ENCODE data around the gene RPS6KB2. TPM values are rescaled to one million over a fixed set of nuclear protein-coding genes. Genes with fewer than 3 reads are reported as not detected.

RPS6KB2 gene
- total and polyA plus RNA-seq, 4 donors, result 26.3 to 69.5 (median 56.2) TPM

DNA sequence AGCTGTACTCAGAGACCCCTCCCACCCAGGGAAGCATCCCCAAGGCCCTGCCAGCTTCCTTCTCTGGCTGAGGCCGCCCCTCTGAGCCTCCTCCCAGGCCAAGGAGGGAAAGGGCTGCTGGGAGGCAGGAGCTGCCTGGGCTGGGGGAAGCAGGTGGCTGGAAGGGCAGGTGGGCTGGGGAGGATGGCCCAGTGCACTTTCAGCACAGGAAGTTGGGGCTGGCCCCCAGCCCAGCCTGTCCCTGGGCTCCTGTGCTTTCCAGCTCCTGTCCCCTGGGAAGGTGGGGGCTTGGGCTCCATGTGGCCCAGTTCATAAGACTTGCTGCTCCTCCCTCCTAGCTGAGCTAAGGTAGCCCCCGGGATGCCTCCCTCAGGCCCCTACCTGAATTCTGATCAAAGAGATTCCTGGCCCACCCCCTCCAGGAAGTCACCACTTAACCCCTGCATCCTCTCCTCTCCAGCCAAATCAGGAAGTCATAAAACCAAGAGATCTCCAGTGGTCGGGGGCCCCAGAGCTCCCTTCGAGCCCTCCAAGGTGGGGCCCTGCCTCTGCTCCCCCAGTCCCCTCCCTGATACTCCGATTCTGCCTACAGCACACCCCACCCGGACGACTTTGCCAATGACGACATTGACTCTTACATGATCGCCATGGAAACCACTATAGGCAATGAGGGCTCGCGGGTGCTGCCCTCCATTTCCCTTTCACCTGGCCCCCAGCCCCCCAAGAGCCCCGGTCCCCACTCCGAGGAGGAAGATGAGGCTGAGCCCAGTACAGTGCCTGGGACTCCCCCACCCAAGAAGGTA is 31.5 kb upstream of the RPS6KB2 start:
- ATAC-seq (ENCODE audit: insufficient read depth, low FRiP score) (no peak), DNase-seq (no peak)
- Histone ChIP-seq H3K27ac (ENCODE audit: low read depth in 1 of 2, low read length in 1 of 2) (no peak overlapping the region), H3K4me1 (ENCODE audit: control insufficient read depth in 5 of 5, insufficient read depth in 5 of 5, low read length in 5 of 5) (peaks cover 5 to 28% (median 10%) of the 10 kb centered on the region in 5 donors), H3K27me3 (ENCODE audit: control insufficient read depth in 3 of 3, insufficient read depth in 3 of 3, low read length in 2 of 3) (no peaks in the 10 kb centered on the region), H3K36me3 (ENCODE audit: control insufficient read depth in 4 of 4, insufficient read depth in 4 of 4, low read length in 4 of 4) (peaks cover 6 to 40% (median 25%) of the 10 kb centered on the region in 4 donors), H3K9me3 (ENCODE audit: control insufficient read depth in 4 of 4, insufficient read depth in 3 of 4, low read length in 3 of 4) (no peaks in the 10 kb centered on the region), H3K9ac (ENCODE audit: insufficient read depth in 1 of 2, low read length in 2 of 2) (no peak overlapping the region), H3K4me3 (no peak overlapping the region)
- TF ChIP-seq, protein P1, sequence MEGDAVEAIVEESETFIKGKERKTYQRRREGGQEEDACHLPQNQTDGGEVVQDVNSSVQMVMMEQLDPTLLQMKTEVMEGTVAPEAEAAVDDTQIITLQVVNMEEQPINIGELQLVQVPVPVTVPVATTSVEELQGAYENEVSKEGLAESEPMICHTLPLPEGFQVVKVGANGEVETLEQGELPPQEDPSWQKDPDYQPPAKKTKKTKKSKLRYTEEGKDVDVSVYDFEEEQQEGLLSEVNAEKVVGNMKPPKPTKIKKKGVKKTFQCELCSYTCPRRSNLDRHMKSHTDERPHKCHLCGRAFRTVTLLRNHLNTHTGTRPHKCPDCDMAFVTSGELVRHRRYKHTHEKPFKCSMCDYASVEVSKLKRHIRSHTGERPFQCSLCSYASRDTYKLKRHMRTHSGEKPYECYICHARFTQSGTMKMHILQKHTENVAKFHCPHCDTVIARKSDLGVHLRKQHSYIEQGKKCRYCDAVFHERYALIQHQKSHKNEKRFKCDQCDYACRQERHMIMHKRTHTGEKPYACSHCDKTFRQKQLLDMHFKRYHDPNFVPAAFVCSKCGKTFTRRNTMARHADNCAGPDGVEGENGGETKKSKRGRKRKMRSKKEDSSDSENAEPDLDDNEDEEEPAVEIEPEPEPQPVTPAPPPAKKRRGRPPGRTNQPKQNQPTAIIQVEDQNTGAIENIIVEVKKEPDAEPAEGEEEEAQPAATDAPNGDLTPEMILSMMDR (IDR thresholded peaks at IDR 0.05; ENCODE audit: control extremely low read depth, extremely low read depth), result no peak
- WGBS, 2 donors, result 16 to 36% methylated on average over 13 of the region's 13 CpGs

DNA sequence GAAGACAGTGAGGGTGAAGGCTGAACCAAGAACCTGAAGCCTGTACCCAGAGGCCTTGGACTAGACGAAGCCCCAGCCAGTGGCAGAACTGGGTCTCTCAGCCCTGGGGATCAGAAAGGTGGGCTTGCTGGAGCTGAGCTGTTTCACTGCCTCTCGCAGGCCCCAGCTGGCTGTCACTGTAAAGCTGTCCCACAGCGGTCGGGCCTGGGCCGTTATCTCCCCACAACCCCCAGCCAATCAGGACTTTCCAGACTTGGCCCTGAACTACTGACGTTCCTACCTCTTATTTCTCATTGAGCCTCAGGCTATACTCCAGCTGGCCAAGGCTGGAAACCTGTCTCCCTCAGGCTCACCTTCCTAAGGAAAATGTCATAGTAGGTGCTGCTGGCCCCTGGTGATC is 30.8 kb upstream of the RPS6KB2 start:
- 83 to 87% methylated on average over 6 of the region's 6 CpGs for WGBS, 2 donors
- Histone ChIP-seq H3K9me3 (ENCODE audit: control insufficient read depth in 4 of 4, insufficient read depth in 3 of 4, low read length in 3 of 4) (no peaks in the 10 kb centered on the region), H3K27ac (ENCODE audit: low read depth in 1 of 2, low read length in 1 of 2) (no peak overlapping the region), H3K4me3 (no peak overlapping the region), H3K9ac (ENCODE audit: insufficient read depth in 1 of 2, low read length in 2 of 2) (no peak overlapping the region), H3K36me3 (ENCODE audit: control insufficient read depth in 4 of 4, insufficient read depth in 4 of 4, low read length in 4 of 4) (peaks cover 6 to 40% (median 25%) of the 10 kb centered on the region in 4 donors), H3K27me3 (ENCODE audit: control insufficient read depth in 3 of 3, insufficient read depth in 3 of 3, low read length in 2 of 3) (no peaks in the 10 kb centered on the region), H3K4me1 (ENCODE audit: control insufficient read depth in 5 of 5, insufficient read depth in 5 of 5, low read length in 5 of 5) (peaks cover 3 to 29% (median 11%) of the 10 kb centered on the region in 5 donors)
- TF ChIP-seq, protein P1 (IDR thresholded peaks at IDR 0.05; ENCODE audit: control extremely low read depth, extremely low read depth), result no peak
- DNase-seq (no peak), ATAC-seq (ENCODE audit: insufficient read depth, low FRiP score) (no peak)

DNA sequence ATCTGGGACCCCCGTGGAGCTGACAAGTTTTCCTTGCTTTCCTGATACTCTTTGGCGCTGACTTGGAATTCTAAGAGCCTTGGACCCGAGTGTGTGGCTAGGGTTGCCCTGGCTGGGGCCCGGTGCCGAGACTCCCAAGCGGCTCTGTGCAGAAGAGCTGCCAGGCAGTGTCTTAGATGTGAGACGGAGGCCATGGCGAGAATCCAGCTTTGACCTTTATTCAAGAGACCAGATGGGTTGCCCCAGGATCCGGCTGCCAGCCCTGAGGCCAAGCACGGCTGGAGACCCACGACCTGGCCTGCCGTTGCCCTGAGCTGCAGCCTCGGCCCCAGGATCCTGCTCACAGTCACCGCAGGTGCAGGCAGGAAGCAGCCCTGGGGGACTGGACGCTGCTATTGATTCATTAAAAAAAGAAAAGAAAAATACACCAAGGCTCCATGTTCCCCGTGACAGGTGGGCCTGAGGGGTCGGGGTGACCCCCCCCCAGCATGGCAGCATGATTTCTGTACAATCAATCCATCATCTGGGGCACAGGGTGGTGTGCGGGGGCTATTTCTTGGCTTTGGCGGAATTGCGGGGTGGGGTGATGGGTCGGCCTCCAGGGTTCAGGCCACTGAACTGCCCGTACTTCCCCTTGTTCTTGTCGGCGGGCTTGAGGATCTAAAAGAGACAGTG is 30.2 kb upstream of the RPS6KB2 start:
- H3K9me3 ChIP-seq (ENCODE audit: control insufficient read depth in 4 of 4, insufficient read depth in 3 of 4, low read length in 3 of 4), result no peaks in the 10 kb centered on the region
- no peak overlapping the region for H3K9ac ChIP-seq (ENCODE audit: insufficient read depth in 1 of 2, low read length in 2 of 2)
- peaks cover 2 to 26% (median 9%) of the 10 kb centered on the region in 5 donors for H3K4me1 ChIP-seq (ENCODE audit: control insufficient read depth in 5 of 5, insufficient read depth in 5 of 5, low read length in 5 of 5)
- ATAC-seq (ENCODE audit: insufficient read depth, low FRiP score), result no peak
- DNase-seq, result no peak
- peaks cover 6 to 40% (median 25%) of the 10 kb centered on the region in 4 donors for H3K36me3 ChIP-seq (ENCODE audit: control insufficient read depth in 4 of 4, insufficient read depth in 4 of 4, low read length in 4 of 4)
- WGBS, 2 donors, result 86 to 88% methylated on average over 24 of the region's 24 CpGs
- H3K27ac ChIP-seq (ENCODE audit: low read depth in 1 of 2, low read length in 1 of 2), result no peak overlapping the region
- no peak overlapping the region for H3K4me3 ChIP-seq
- H3K27me3 ChIP-seq (ENCODE audit: control insufficient read depth in 3 of 3, insufficient read depth in 3 of 3, low read length in 2 of 3), result no peaks in the 10 kb centered on the region
- TF ChIP-seq, protein P1 (IDR thresholded peaks at IDR 0.05; ENCODE audit: control extremely low read depth, extremely low read depth), result no peak

Measured in lung (tissue), 12 donors.